Activated naive CD4-positive, alpha-beta T cell treated with anti-CD3 and anti-CD28 coated beads, Interleukin-2, amount 50 U/mL, for 16 hours (primary cell): Measurements from ENCODE around the gene ACE.
A peak's percentile ranks its signal among the peaks of the same experiment; 100 is the strongest.
"Not testable (repeated sequence)": the region's sequence is repeated elsewhere in the genome, so short reads cannot be mapped to it uniquely, and the experiment has no call there.

Source experiments
- DNase-seq: peaks from one replicate; pipeline ENCODE4 v3.0.0-alpha.2; 2020

ACE gene

DNA sequence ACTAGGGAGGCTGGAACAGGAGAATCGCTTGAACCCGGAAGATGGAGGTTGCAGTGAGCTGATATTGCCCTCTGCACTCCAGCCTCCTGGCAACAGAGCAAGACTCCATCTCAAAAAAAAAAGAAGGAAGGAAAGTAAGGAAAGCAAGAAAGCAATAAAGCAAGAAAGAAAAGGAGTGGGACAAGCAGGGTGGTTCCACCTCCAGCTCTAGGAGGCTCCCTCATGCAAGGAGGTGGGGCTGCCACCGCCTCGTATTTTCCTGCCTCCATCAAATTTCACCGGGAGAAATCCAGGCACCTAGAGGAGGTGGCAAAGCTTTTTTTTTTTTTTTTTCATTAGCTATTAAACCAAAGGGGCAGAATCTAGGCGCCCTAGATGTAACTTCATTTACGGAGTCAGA lies 31.8 kb upstream of the ACE start:
- no peak for DNase-seq

DNA sequence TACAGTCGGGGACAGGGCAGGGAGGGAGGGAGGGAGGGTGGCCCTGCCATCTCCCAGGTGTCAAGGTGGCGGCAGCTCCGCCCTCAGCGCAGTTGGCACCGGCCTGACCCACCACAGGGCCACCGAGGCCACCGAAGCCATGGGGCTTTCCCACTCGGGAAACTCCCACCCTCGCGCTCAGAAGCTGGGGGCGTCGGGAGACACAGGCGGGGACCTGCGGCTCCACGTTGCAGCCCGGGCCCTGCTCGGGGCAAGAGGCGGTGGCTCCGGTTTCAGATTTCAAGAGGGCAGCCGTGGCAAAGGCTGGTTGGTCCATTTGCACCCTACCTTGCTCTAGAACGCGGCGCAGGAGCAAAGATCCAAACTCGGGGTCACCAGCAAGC lies 31.3 kb upstream of the ACE start:
- peak; percentile 51 for DNase-seq

GRCh38 chr17:63445954-63446752 lies 30.7 kb upstream of the ACE start, which contains the start of gene CYB561:
Gene CYB561, minus strand, starts transcription at chr17:63446306. Its CDS starts 8,759 bp downstream, at chr17:63437547.
- DNase-seq, result peak; percentile 75

DNA sequence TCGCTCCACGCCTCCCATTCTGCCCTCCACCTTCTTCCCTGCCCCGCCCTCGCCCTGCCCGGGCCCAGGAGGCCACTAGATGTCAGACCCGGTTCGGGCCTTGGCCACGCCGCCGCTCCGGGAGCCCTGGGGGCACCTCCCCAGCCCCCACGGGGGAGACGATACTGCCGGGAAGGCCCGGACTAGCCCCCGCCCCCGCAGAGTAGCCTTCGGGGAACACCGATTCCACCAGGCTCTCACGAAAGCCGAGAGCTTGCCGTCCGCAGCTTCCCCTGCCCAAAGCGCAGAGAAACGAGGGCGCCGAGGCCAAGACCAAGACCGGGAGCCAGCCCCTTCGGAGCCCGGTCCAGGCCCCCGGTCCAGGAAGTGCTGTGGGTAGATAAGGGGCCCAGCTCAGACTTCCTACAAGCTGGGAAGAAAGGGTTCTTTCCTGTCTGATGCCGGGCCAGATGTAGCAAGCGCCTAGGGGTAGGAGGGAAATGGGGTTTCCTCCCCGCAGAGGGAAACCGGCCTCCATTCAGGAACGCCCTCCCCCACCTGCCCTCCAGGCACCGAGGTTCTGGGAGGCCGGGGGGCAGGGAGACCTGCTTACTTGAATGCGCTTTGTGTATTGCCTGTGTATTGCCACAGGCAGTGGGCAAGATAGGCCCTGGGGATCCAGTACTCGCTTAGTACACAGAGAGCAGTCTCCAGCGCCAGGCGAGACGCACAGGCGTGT lies 29.9 kb upstream of the ACE start:
- DNase-seq, result peak; percentile 62

DNA sequence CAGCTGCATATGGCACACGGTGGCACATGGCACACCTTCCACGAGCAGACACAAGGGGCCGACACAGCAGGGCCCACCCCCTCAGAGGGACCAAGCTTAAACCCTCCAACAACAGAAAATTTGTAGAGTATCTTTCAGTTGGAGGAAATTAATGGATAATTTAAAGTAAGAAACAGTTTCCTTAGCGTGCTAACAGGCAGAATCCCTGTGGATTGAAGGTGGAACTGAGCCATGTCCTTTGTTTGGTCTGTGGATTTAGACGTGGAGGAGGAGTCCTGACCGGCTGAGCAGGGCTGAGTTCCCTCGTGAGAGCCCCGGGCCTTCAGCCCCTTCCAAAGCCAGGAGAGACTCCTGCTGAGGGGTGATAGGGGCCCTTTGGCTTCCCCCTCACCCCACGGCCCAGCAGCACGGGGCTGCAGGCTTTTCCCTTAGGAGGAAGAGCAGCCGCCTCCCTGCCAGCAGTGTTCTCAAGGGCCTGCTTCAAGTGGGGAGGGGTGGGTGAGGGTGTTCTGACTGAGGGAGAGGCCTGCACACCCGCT lies 29.3 kb upstream of the ACE start:
- DNase-seq, result no peak

- no peak for DNase-seq
Observed at GRCh38 chr17:63448655-63449054, 28.2 kb upstream of the ACE start.

GRCh38 chr17:63450551-63450950 lies 26.3 kb upstream of the ACE start:
- DNase-seq, result no peak

- DNase-seq, result no peak
Observed at GRCh38 chr17:63451150-63451549, 25.7 kb upstream of the ACE start.

- no peak for DNase-seq
Observed at GRCh38 chr17:63452046-63452961, 24.6 kb upstream of the ACE start.

- no peak for DNase-seq
Observed at GRCh38 chr17:63452962-63453551, 23.8 kb upstream of the ACE start.

DNA sequence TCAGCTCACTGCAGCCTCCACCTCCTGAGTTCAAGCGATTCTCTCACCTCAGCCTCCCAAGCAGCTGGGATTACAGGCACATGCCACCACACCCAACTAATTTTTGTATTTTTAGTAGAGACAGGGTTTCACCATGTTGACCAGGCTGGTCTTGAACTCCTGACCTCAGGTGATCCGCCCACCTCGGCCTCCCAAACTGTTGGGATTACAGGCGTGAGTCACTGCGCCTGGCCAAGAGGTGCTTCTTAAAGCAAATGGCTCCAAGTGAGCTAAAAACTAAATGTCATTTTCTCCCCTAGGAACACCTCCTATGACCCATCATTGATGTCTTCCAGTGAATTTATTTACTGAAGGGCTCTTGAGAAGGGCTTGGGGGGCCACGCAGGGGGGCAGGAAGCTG lies 22.5 kb upstream of the ACE start:
- DNase-seq, result not testable (repeated sequence)

DNA sequence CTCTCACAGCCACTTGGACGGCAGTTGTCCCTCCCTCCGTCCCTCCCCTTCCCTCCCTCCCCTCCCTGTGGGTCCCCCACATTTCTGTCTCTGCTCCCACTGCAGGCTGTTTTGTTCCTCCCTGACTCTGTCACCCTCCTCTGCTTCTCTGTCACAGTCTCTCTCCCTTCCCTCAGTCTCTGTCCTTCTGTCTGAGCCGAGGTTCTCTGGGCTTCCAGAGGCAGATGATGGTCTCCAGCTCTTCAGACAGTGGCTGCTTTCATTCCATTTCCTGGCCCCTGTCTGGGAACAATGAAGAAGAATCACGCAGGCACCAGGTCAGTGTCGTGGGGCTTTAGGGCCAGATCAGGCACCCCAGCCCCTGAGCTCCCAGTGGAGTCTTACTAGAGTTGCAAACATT lies 21.9 kb upstream of the ACE start:
- DNase-seq, result no peak

- no peak for DNase-seq
Observed at GRCh38 chr17:63455417-63455816, 21.4 kb upstream of the ACE start.

DNA sequence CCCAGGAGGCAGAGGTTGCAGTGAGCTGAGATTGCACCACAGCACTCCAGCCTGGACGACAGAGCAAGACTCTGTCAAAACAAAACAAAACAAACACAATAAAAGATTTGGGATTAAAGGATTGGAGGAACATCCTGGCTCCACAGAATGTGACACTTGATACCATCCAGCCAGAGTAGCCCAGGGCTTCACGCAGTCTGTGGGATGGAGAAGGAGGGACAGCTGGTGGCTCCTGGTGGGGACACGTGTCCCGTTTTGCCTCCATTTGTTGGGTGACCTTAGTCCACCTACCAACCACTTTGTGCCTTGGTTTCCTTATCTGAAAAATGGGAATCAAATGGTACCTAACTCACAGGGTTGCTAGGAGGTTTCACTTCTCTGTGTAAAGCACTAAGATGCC lies 18.4 kb upstream of the ACE start:
- DNase-seq, result no peak

DNA sequence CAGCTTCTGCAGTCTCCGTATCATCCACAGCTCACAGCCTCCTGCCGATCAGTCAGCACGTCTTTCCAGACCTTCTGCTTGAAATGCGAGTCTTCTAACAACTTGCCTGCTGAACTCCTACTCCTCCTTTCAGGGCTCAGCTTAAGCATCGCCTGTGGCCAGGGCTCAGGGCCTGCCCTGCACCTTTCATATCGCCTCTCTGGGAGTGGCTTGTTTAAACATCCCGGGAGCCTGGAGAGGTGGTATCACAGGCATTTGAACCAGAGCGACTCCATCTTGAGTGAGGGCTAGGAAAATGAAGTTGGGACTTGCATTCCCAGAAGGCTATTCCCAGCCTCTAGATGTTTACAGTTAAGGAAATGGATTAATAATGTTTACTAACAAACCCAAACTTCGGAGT lies 16.8 kb upstream of the ACE start:
- DNase-seq, result no peak

GRCh38 chr17:63463771-63464170 lies 13.1 kb upstream of the ACE start:
- no peak for DNase-seq

DNA sequence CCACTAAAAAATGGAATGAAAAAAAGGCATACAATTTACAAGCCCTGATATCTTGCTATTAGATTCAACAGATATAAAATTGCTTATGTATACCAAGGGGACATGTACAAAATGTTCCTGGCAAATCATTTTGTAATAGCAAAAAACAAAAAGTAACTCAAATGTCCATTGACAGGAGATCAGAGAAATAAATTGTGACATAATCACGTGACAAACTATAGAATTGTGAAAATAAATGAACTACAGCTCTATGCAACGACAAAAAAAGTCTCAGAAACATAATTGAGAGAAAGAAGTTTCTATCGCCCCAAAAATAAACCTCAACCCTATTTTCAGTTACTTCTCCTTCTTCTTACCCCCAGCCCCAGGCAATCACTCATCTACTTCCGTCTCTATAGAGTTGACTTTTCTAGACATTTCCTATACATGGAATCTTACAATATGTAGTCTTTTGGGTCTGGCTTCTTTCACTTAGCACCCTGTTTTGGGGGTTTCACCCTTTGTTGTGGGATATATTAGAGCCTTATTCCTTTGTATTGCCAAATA lies 12.1 kb upstream of the ACE start:
- no peak for DNase-seq

DNA sequence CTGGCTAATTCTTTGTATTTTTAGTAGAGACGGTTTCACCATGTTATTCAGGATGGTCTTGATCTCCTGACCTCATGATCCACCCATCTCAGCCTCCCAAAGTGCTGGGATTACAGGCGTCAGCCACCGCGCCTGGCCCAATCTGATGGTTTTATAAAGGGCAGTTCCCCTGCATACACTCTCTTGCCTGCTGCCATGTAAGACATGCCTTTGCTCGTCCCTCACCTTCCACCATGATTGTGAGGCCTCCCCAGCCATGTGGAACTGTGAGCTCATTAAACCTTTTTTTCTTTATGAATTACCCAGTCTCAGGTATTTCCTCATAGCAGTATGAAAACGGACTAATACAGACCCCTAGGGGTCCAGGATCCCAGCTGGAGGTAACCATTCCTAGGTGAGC lies 8.8 kb upstream of the ACE start:
- not testable (repeated sequence) for DNase-seq

GRCh38 chr17:63474174-63474573 lies 2.7 kb upstream of the ACE start:
- no peak for DNase-seq

DNA sequence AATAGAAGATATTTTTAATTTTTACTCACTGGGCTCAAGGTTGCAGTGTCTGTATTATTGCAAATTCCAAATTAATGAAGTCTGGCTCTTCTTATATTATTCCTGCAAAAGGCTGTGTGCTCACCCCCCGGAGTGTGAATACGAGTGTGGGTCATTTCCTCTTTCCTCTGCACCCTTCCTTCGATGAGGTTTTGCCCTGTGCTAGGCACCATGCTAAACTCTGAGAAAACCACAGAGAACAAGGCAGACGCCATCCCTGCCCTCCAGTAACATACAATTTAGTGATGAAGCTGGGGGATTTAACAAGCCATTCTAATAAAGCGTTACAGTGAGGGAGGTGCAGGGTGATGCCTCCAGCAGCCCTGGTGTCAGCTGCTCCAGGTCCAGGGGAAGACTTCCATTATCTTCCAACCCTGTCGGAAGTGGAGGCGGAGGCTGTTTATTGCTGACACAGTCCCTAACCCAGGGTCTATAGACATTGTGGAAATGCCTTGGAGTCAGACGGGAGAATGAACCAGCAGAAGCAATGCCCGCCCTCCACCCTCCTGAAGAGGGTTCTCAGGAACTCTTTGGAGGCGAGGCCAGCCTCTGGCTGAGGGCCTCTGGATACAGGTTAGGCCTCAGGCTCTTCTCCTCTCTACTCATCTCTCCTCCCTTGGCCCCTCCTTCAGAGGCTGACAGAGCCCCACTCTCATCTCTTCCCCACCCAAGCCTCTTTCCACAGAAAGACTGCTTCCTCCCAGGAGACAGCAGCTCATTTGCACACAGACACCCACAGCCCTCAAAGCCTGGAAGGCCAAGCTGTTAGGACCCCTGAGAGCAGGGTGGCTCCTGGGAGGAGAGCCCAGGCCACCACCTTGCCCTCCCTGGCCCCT lies 2.0 kb upstream of the ACE start:
- DNase-seq, result no peak
